ENCODE results near the gene TM9SF3.

DNA sequence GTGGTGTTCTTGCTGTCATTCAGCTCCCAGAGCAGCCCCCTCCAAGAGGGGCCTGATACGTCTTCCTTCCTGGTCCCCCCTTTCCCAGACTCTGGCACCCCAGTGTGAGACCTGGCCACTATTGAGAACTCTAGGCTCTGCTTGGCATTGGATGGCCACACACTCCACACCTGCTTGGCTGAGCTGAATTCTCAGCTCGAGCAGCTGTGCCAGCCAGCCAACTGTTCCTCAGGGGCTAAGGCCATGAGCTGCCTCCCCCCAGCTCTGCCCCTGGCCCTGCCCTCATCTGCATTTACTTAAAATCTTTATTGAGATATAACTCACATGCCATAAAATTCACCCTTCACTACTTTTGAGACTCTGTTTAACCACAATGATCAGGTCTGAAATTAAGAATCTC is 79.8 kb downstream of the TM9SF3 start:
- TF ChIP-seq POLR2AphosphoS5 (IDR thresholded peaks at IDR 0.05; ENCODE audit: low read depth, low read length) (no peak), POLR2A (IDR thresholded peaks at IDR 0.05; ENCODE audit: low read depth, low read length) (no peak)
